Panc1 (cell line): ENCODE results near the gene ALOXE3. TPM values are rescaled to one million over a fixed set of nuclear protein-coding genes. Genes with fewer than 3 reads are reported as not detected.

Experiments used
- ATAC-seq: fragments of 200-7000 bp; cut with Tn5 transposase; 2 replicates; pipeline ENCODE4 v1.9.1; 2020; ENCODE audit warnings: mild to moderate bottlenecking, moderate library complexity
- BruUV-seq: library from RNA; stranded (reverse); fragments of 400-500 nt; replicated peaks from 2 replicates; lab custom pipeline; 2021; lab: Mats Ljungman, UMichigan
- CTCF ChIA-PET: fragments of 300-600 bp; sonication (Branson Sonifier 250); formaldehyde crosslinking; loops from one replicate; lab custom pipeline; 2022; ENCODE audit warnings: antibody characterized with exemption; lab: Charles Lee
- POLR2A ChIA-PET: fragments of 300-600 bp; sonication (Branson Sonifier 250); formaldehyde crosslinking; loops from one replicate; lab custom pipeline; 2022; ENCODE audit warnings: antibody characterized with exemption; lab: Charles Lee
- DNase-seq: peaks from one replicate; pipeline ENCODE4 v3.0.0-alpha.2; 2010; ENCODE audit warnings: low read depth, low spot score
- H3K27ac ChIP-seq: 2 replicates; pipeline ENCODE4 v1.5.1; 2011; ENCODE audit warnings: mild to moderate bottlenecking, low read length, inconsistent platforms
- H3K27me3 ChIP-seq: fragments of 200-500 bp; sonication (Bioruptor generic); 2 replicates; pipeline ENCODE4 v1.6.0; 2014; ENCODE audit warnings: low read length, inconsistent platforms; ENCODE audit not compliant: control insufficient read depth, insufficient read depth
- H3K36me3 ChIP-seq: fragments of 200-500 bp; sonication (Bioruptor generic); 2 replicates; pipeline ENCODE4 v1.5.1; 2014; ENCODE audit warnings: inconsistent platforms, mild to moderate bottlenecking, low read length, moderate library complexity; ENCODE audit not compliant: control insufficient read depth, insufficient read depth
- H3K4me1 ChIP-seq: 2 replicates; pipeline ENCODE4 v1.5.1; 2011; ENCODE audit warnings: inconsistent platforms, mild to moderate bottlenecking, low read length, moderate library complexity; ENCODE audit not compliant: control insufficient read depth, insufficient read depth
- H3K4me3 ChIP-seq, 2 experiments: 2 replicates each; pipeline ENCODE4 v1.5.1; 2011 to 2012; ENCODE audit warnings: low read depth in 2 of 2, low read length in 2 of 2, mild to moderate bottlenecking in 2 of 2, inconsistent platforms in 1 of 2, moderate library complexity in 1 of 2
- H3K9me3 ChIP-seq: fragments of 200-500 bp; sonication (Bioruptor generic); 2 replicates; pipeline ENCODE4 v1.5.1; 2014; ENCODE audit warnings: low read depth, mild to moderate bottlenecking, inconsistent platforms, low read length, moderate library complexity; ENCODE audit not compliant: control insufficient read depth, insufficient read depth
- CTCF ChIP-seq: fragments of 450-650 bp; IDR thresholded peaks from 2 replicates; pipeline ENCODE4 v1.5.1; 2017; ENCODE audit warnings: mild to moderate bottlenecking
- POLR2AphosphoS5 ChIP-seq: IDR thresholded peaks from 2 replicates; pipeline ENCODE4 v1.6.1; 2012; ENCODE audit warnings: mild to moderate bottlenecking, low read depth, low read length, moderate library complexity
- REST ChIP-seq, 2 experiments: IDR thresholded peaks; 2 replicates each; pipeline ENCODE4 v1.6.1; 2011 to 2012; ENCODE audit warnings: low read depth in 2 of 2, control low read depth in 1 of 2, low read length in 1 of 2, mild to moderate bottlenecking in 1 of 2, moderate library complexity in 1 of 2; ENCODE audit not compliant: insufficient read depth in 1 of 2
- SIN3A ChIP-seq: IDR thresholded peaks from 2 replicates; pipeline ENCODE4 v1.6.1; 2012; ENCODE audit warnings: low read depth, mild to moderate bottlenecking, low read length, moderate library complexity, borderline replicate concordance; ENCODE audit not compliant: insufficient read depth
- TCF7L2 ChIP-seq: IDR thresholded peaks from 2 replicates; pipeline ENCODE4 v1.6.1; 2011; ENCODE audit warnings: mild to moderate bottlenecking, low read depth, low read length, inconsistent platforms
- in situ Hi-C: cut with HindIII; loops from 2 replicates; pipeline ENCODE4 v1.10.0; 2016; ENCODE audit warnings: low sequenced_read_pairs, low pct_unique_long_range_greater_than_20kb
- intact Hi-C: fragments of 100-400 bp; cut with micrococcal nuclease; formaldehyde crosslinking; loops from one replicate; pipeline ENCODE4 v1.10.0; 2022; ENCODE audit not compliant: unreplicated experiment
- total RNA-seq: library from RNA; stranded (reverse); gene quantifications from one replicate; pipeline ENCODE4 v1.2.1, GENCODE V29; 2021; ENCODE audit not compliant: unreplicated experiment

The ALOXE3 gene
- total RNA-seq, 1 experiment from 2014 or later, result 0.46 TPM

- no TSS peak for BruUV-seq
- intact Hi-C loops, result no loop called here
- Histone ChIP-seq H3K27ac (no peak overlapping the region), H3K4me3 (no peak overlapping the region), H3K27me3 (no peaks in the 10 kb centered on the region), H3K4me1 (no peaks in the 10 kb centered on the region), H3K9me3 (no peaks in the 10 kb centered on the region), H3K36me3 (no peaks in the 10 kb centered on the region)
- no peak for DNase-seq
- POLR2A ChIA-PET, result interaction anchor here (0.6 kb wide), 1 partner anchor 80 kb away, joined by 32 read pairs; no protein-coding TSS in a partner anchor
- TF ChIP-seq SIN3A, result no peak
- TF ChIP-seq CTCF, result no peak
- TF ChIP-seq TCF7L2, result no peak
- TF ChIP-seq POLR2AphosphoS5, result no peak
- TF ChIP-seq REST (IDR thresholded peaks at IDR 0.05; ENCODE audit: insufficient read depth in 1 of 2, low read depth in 2 of 2, low read length in 1 of 2), result no peak
- in situ Hi-C loops, result no loop called here
- no peak for ATAC-seq
- CTCF ChIA-PET, result interaction anchor here (0.7 kb wide), 1 partner anchor 19 kb away, joined by 4 read pairs; no protein-coding TSS in a partner anchor
These were observed 18.2 kb downstream of the ALOXE3 start for GRCh38 chr17:8100111-8100510.

GRCh38 chr17:8096541-8096940 lies 21.8 kb downstream of the ALOXE3 start:
- H3K27me3 ChIP-seq, result no peaks in the 10 kb centered on the region
- H3K4me1 ChIP-seq, result no peaks in the 10 kb centered on the region
- POLR2A ChIA-PET, result no interaction called here
- in situ Hi-C loops, result no loop called here
- no peak for TF ChIP-seq POLR2AphosphoS5
- no peak for TF ChIP-seq REST (IDR thresholded peaks at IDR 0.05; ENCODE audit: insufficient read depth in 1 of 2, low read depth in 2 of 2, low read length in 1 of 2)
- TF ChIP-seq CTCF, result no peak
- no peak for TF ChIP-seq SIN3A
- TF ChIP-seq TCF7L2, result no peak
- no peaks in the 10 kb centered on the region for H3K36me3 ChIP-seq
- no peak for DNase-seq
- no peak overlapping the region for H3K4me3 ChIP-seq
- CTCF ChIA-PET, result no interaction called here
- intact Hi-C loops, result no loop called here
- H3K9me3 ChIP-seq, result no peaks in the 10 kb centered on the region
- no TSS peak for BruUV-seq
- no peak for ATAC-seq
- no peak overlapping the region for H3K27ac ChIP-seq
